NCI-H446 treated with DMSO at 0.1 percent for 48 hours (cell line): ENCODE measurements around the gene PLEKHM1.
"Not testable (repeated sequence)": the region's sequence is repeated elsewhere in the genome, so short reads cannot be mapped to it uniquely, and the experiment has no call there.

Source experiments
- DNase-seq: peaks from one replicate; lab custom pipeline; 2025; lab: John Stamatoyannopoulos, UW

The PLEKHM1 gene

GRCh38 chr17:45490615-45491433 is at the start of gene PLEKHM1:
PLEKHM1 (minus strand) TSS chr17:45490721; CDS start chr17:45482484, 8,237 bp downstream.
- DNase-seq, result peak; percentile 29

DNA sequence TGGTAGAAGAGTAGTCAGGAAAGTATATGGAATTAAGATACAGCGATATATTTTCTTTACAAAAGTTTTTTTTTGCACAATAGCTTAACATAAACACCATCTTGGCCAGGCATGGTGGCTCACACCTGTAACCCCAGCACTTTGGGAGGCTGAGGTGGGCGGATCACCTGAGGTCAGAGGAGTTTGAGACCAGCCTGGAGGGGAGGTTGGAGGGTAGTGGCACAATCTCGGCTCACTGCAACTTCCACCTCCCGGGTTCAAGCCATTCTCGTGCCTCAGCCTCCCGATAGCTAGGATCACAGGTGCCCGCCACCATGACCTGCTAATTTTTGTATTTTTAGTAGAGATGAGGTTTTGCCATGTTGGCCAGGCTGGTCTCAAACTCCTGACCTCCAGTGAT is 47.6 kb upstream of the PLEKHM1 start:
- DNase-seq, result not testable (repeated sequence)

DNA sequence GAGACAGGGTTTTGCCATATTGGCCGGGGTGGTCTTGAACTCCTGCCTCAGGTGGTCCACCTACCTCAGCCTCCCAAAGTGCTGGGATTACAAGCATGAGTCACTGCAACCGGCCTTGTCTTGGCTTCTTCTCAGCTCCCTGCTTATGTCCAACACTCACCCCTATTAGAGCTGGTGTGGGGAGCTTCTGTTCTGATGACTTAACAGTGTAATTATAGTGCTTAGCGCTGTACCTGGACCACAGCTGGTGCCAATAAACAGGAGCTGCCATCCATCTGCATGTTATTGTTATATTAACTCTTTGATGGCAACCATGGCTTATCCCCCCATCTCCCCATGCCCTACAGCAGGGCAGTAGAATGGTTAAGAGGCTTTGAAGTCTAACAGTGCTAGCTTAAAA is 15.6 kb upstream of the PLEKHM1 start:
- not testable (repeated sequence) for DNase-seq

DNA sequence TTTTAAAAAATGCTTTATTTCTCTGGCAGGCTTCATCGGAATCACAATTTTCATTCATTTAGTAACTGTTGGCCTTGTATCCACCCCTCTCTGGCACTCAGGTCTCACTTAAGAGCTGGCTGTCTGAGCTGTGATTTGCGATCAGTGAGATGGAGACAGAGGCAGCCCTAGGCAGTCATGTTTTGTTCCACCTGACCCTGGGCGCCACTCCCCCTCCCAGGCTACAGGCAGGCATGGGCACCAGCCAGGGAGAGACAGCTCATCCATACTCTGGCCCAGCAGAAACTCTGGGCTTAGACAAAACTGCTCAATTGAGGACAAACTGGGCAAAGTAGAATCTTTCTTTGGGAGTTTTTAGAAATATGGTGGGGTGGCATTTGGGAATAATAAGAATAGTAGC is 14.7 kb upstream of the PLEKHM1 start:
- DNase-seq, result not testable (repeated sequence)

- not testable (repeated sequence) for DNase-seq
Measured at GRCh38 chr17:45501092-45501707, 10.7 kb upstream of the PLEKHM1 start.

DNA sequence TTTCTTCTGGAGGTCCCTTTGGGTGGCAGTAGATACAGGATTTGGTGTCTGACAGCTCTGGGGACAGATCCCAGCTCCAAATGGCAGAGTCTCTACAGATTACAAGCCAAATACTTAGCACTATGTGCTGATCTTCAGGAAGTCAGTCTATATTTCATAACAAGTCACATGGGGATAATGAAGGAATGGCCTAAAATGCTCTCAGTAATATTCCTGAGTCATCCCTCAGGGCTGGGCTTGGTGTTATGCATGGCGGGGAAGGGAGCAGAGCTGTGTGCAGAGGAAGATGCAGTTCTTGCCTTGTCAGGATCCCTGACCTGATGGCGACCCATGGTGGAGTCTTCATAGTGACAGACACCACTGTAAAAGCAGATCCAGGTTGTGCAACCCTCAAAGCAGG is 10.0 kb upstream of the PLEKHM1 start:
- not testable (repeated sequence) for DNase-seq

DNA sequence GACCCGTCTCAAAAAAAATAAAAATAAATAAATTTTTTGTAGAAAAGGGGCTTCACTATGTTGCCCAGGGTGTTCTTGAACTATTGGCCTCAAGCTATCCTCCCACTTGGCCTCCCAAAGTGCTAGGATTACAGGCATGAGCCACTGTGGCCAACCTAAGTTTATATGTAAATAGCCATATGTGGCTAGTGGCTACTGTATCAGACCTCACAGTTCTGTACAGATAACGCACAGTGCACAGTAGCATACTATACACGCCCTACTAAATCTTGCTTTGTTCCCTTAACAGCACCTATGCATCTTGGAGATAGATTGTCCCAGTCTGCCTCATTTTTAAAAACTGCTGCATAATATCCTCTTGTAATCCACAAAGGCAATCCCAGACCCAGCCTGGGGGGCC is 8.7 kb upstream of the PLEKHM1 start:
- not testable (repeated sequence) for DNase-seq

GRCh38 chr17:45498377-45498776 is 7.9 kb upstream of the PLEKHM1 start:
- not testable (repeated sequence) for DNase-seq

- not testable (repeated sequence) for DNase-seq
Measured at GRCh38 chr17:45497449-45497848, 6.9 kb upstream of the PLEKHM1 start.

GRCh38 chr17:45496507-45496906 is 6.0 kb upstream of the PLEKHM1 start:
- not testable (repeated sequence) for DNase-seq

- not testable (repeated sequence) for DNase-seq
Measured at GRCh38 chr17:45494556-45494955, 4.0 kb upstream of the PLEKHM1 start.

GRCh38 chr17:45492156-45492555 is 1.6 kb upstream of the PLEKHM1 start:
- not testable (repeated sequence) for DNase-seq

DNA sequence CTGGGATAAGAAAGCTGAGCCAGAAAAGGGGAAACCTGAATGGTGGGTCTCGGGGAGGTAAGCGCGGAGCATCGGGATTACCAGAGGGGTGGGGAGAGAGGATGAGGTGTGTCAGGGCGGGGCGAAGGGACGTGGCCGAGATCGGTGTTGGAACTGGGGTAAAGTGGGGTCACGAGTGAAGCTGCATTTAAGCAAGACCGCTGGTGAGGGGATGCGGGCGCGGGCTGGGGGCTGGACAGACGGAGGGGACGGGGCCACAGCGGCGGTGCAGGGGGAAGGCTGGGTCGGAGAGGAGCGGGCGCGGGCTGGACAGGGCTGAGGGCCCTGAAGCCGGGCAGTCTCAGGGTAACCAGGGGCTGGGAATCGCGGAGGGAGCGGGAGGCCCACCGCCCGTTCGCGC is 323 bp downstream of the PLEKHM1 start:
- not testable (repeated sequence) for DNase-seq

DNA sequence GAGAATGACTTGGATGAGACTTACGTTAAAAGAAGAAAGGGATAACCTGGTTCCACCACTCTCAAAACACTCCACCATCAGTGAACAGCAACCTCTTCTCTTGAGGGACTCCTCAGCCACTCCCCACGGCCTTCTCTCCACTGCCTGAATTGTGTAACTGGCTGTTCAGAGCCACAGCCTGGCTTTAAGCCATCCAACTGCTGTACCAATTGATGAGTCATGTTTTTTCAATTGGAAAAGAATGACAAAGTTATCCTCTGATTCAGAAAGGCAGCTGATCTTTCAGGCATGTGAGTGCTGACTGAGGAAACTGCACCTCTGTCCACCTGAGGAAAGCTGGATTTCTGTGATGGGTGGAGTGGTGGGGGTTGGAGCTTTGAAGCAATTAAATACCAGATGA is 2.8 kb downstream of the PLEKHM1 start:
- peak; percentile 20 for DNase-seq

GRCh38 chr17:45483591-45484216 is 6.8 kb downstream of the PLEKHM1 start:
- not testable (repeated sequence) for DNase-seq

DNA sequence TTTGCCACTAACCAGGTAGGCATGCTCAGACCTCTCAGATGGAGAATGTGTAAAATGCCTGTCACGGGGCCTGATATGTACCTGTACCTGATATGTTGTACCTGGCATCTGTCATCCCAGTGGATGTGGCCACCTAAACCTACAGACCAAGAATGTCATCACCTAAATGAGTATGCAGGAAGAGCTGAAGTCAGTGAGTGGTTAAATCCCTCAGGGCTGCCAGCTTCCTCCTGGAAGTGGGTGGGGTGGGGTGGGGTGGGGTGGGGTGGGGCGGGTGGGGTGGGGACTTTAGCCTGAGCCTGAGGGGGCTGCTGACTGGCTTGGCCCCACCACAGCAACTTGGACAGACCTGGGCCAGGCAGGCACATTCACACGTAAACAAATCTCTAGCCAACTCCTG is 7.3 kb downstream of the PLEKHM1 start:
- not testable (repeated sequence) for DNase-seq

- DNase-seq, result not testable (repeated sequence)
Measured at GRCh38 chr17:45482317-45482716, 8.2 kb downstream of the PLEKHM1 start.

DNA sequence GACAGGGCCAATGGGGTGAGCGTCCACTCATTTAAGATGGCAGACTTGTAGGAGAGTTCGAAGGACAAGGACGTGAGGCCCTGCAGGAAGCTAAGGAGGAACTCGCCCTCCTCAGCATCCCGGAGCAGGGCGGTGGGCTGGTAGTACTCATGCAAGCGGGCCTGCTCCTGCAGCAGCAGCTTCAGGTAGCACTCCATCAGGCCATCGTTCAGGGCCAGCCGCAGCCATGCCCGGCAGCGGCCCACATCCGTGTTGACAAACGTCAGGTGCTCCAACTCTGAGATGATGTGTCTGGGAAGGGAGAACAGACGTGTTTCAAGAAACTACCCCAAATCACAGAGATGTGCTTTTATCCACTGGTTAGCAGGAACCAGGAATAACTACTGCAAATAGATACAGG is 15.1 kb downstream of the PLEKHM1 start:
- not testable (repeated sequence) for DNase-seq

- DNase-seq, result not testable (repeated sequence)
Measured at GRCh38 chr17:45472249-45472648, 18.3 kb downstream of the PLEKHM1 start.

- DNase-seq, result not testable (repeated sequence)
Measured at GRCh38 chr17:45469204-45469563, 21.3 kb downstream of the PLEKHM1 start.

- DNase-seq, result not testable (repeated sequence)
Measured at GRCh38 chr17:45468293-45469203, 22.0 kb downstream of the PLEKHM1 start.
